GM12878 (cell line): Measurements from ENCODE around the gene CD180.

Source experiments
- CEBPB ChIP-seq, 2 experiments: fragments of 150-350 bp in 1 of 2; IDR thresholded peaks; 2 replicates each; pipeline ENCODE4 v1.6.1; 2012 to 2014; ENCODE audit warnings: low read depth in 2 of 2, low read length in 2 of 2, borderline replicate concordance in 1 of 2, inconsistent platforms in 1 of 2
- CHD4 ChIP-seq: fragments of 200-600 bp; sonication (generic); IDR thresholded peaks from 2 replicates; pipeline ENCODE4 v1.6.1; 2016; ENCODE audit warnings: mild to moderate bottlenecking
- ESRRA ChIP-seq: IDR thresholded peaks from 2 replicates; pipeline ENCODE4 v1.6.1; 2012; ENCODE audit warnings: mild to moderate bottlenecking, low read length, improper control_type of control experiment
- EZH2 ChIP-seq: IDR thresholded peaks from 2 replicates; pipeline ENCODE4 v1.6.1; 2012; ENCODE audit warnings: low read depth, mild to moderate bottlenecking, control low read depth, inconsistent platforms, low read length, borderline replicate concordance; ENCODE audit not compliant: control insufficient read depth
- GABPA ChIP-seq: IDR thresholded peaks from 2 replicates; pipeline ENCODE4 v1.6.1; 2014; ENCODE audit warnings: antibody characterized with exemption, low read depth, mild to moderate bottlenecking, inconsistent platforms
- HDGF ChIP-seq: fragments of 450-650 bp; IDR thresholded peaks from 2 replicates; pipeline ENCODE4 v1.6.1; 2016; ENCODE audit warnings: antibody characterized with exemption
- JUND ChIP-seq: IDR thresholded peaks from 2 replicates; pipeline ENCODE4 v1.6.1; 2012; ENCODE audit warnings: low read depth, mild to moderate bottlenecking, low read length, improper control_type of control experiment, moderate library complexity
- NFYB ChIP-seq: IDR thresholded peaks from 2 replicates; pipeline ENCODE4 v1.6.1; 2011; ENCODE audit warnings: low read depth, mild to moderate bottlenecking, low read length, improper control_type of control experiment, moderate library complexity; ENCODE audit not compliant: insufficient read depth
- POLR2A ChIP-seq: IDR thresholded peaks from 2 replicates; pipeline ENCODE4 v1.6.1; 2011; ENCODE audit warnings: low read depth, mild to moderate bottlenecking, low read length
- SRF ChIP-seq, 2 experiments: IDR thresholded peaks; 2 replicates each; pipeline ENCODE4 v1.6.1; 2011; ENCODE audit warnings: low read depth in 2 of 2, low read length in 2 of 2, mild to moderate bottlenecking in 1 of 2, moderate library complexity in 1 of 2
- TAF1 ChIP-seq: IDR thresholded peaks from 2 replicates; pipeline ENCODE4 v1.6.1; 2011; ENCODE audit warnings: mild to moderate bottlenecking, low read depth, low read length, borderline replicate concordance
- TCF12 ChIP-seq: IDR thresholded peaks from 2 replicates; pipeline ENCODE4 v1.6.1; 2011; ENCODE audit warnings: low read depth, mild to moderate bottlenecking, low read length
- TF ChIP-seq, protein P1 (sequence below), 3 experiments: IDR thresholded peaks in 2 of 3; conservative IDR thresholded peaks in 1 of 3; 2 replicates each; pipeline ENCODE4 v1.5.1; 2011; ENCODE audit warnings: low read depth in 3 of 3, low read length in 3 of 3, mild to moderate bottlenecking in 3 of 3, control low read depth in 2 of 3, moderate library complexity in 2 of 3, inconsistent platforms in 1 of 3, mixed read lengths in 1 of 3; ENCODE audit not compliant: control insufficient read depth in 2 of 3, insufficient read depth in 1 of 3; ENCODE audit errors: extremely low read depth in 1 of 3
- TF ChIP-seq, protein P2 (sequence below): IDR thresholded peaks from 2 replicates; pipeline ENCODE4 v1.6.1; 2012; ENCODE audit warnings: mild to moderate bottlenecking, low read depth, low read length

DNA sequence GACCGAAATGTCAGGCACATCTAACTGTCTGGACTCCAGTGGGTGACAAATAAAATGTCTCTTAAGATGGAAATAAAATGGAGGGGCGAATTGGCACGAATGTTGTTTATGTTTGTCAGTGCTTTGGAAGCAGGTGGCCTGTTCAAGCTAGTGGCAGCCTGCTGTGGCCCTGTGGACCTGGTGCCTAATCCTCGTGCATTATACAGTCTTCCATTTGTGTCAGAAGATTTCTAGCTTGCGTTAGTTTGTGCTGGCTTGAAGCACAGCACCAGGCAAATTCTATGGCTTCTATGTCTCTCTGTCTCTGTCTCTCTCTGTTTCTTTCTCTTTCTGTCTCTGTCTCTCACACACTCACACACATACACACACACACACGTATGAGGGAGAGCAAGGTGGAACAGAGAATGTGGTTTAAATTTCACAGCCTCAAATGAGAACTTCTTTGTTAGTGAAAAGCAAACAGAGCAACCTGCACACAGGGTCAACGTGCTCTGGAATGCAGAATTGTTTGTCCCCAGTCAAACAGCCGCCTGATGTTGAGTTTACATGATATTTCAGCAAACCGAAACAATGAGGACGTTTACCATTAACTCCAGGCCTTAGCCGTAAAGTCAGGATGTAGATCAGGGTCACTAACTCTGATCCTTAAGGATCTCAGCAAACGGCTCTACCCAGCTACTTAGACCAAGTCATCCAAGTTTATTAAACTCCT, 39.0 kb upstream of the CD180 start:
- no peak for TF ChIP-seq CEBPB (IDR thresholded peaks at IDR 0.05; ENCODE audit: borderline replicate concordance in 1 of 2, low read depth in 2 of 2, low read length in 2 of 2)
- TF ChIP-seq, protein P1, sequence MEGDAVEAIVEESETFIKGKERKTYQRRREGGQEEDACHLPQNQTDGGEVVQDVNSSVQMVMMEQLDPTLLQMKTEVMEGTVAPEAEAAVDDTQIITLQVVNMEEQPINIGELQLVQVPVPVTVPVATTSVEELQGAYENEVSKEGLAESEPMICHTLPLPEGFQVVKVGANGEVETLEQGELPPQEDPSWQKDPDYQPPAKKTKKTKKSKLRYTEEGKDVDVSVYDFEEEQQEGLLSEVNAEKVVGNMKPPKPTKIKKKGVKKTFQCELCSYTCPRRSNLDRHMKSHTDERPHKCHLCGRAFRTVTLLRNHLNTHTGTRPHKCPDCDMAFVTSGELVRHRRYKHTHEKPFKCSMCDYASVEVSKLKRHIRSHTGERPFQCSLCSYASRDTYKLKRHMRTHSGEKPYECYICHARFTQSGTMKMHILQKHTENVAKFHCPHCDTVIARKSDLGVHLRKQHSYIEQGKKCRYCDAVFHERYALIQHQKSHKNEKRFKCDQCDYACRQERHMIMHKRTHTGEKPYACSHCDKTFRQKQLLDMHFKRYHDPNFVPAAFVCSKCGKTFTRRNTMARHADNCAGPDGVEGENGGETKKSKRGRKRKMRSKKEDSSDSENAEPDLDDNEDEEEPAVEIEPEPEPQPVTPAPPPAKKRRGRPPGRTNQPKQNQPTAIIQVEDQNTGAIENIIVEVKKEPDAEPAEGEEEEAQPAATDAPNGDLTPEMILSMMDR (IDR thresholded peaks at IDR 0.05 in 2 of 3, conservative IDR thresholded peaks at IDR 0.05 in 1 of 3; ENCODE audit: control insufficient read depth in 2 of 3, extremely low read depth in 1 of 3, insufficient read depth in 1 of 3, low read depth in 3 of 3, low read length in 3 of 3) = no peak
- no peak for TF ChIP-seq CHD4
- no peak for TF ChIP-seq HDGF
- no peak for TF ChIP-seq SRF (IDR thresholded peaks at IDR 0.05; ENCODE audit: low read depth in 2 of 2, low read length in 2 of 2)
- no peak for TF ChIP-seq ESRRA
- TF ChIP-seq GABPA = no peak
- no peak for TF ChIP-seq TCF12
- TF ChIP-seq, protein P2, sequence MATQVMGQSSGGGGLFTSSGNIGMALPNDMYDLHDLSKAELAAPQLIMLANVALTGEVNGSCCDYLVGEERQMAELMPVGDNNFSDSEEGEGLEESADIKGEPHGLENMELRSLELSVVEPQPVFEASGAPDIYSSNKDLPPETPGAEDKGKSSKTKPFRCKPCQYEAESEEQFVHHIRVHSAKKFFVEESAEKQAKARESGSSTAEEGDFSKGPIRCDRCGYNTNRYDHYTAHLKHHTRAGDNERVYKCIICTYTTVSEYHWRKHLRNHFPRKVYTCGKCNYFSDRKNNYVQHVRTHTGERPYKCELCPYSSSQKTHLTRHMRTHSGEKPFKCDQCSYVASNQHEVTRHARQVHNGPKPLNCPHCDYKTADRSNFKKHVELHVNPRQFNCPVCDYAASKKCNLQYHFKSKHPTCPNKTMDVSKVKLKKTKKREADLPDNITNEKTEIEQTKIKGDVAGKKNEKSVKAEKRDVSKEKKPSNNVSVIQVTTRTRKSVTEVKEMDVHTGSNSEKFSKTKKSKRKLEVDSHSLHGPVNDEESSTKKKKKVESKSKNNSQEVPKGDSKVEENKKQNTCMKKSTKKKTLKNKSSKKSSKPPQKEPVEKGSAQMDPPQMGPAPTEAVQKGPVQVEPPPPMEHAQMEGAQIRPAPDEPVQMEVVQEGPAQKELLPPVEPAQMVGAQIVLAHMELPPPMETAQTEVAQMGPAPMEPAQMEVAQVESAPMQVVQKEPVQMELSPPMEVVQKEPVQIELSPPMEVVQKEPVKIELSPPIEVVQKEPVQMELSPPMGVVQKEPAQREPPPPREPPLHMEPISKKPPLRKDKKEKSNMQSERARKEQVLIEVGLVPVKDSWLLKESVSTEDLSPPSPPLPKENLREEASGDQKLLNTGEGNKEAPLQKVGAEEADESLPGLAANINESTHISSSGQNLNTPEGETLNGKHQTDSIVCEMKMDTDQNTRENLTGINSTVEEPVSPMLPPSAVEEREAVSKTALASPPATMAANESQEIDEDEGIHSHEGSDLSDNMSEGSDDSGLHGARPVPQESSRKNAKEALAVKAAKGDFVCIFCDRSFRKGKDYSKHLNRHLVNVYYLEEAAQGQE = no peak
- TF ChIP-seq JUND = no peak
- TF ChIP-seq EZH2 = no peak
- TF ChIP-seq TAF1 = no peak
- TF ChIP-seq POLR2A = no peak
- no peak for TF ChIP-seq NFYB
